OCI-LY3 (cell line): ENCODE data around the gene PACRG.

ENCODE experiments used
- EZH2phosphoT487 ChIP-seq: fragments of 200-600 bp; shearing (Covaris generic); IDR thresholded peaks from 2 replicates; pipeline ENCODE4 v1.6.1; 2018; ENCODE audit warnings: antibody characterized with exemption, mixed run types, low read depth
- TF ChIP-seq, protein P1 (sequence below): fragments of 200-600, 300-600 bp; sonication (generic); IDR thresholded peaks from 2 replicates; pipeline ENCODE4 v1.5.1; 2014; ENCODE audit warnings: antibody characterized with exemption, low read length, low read depth

- TF ChIP-seq, protein P1, sequence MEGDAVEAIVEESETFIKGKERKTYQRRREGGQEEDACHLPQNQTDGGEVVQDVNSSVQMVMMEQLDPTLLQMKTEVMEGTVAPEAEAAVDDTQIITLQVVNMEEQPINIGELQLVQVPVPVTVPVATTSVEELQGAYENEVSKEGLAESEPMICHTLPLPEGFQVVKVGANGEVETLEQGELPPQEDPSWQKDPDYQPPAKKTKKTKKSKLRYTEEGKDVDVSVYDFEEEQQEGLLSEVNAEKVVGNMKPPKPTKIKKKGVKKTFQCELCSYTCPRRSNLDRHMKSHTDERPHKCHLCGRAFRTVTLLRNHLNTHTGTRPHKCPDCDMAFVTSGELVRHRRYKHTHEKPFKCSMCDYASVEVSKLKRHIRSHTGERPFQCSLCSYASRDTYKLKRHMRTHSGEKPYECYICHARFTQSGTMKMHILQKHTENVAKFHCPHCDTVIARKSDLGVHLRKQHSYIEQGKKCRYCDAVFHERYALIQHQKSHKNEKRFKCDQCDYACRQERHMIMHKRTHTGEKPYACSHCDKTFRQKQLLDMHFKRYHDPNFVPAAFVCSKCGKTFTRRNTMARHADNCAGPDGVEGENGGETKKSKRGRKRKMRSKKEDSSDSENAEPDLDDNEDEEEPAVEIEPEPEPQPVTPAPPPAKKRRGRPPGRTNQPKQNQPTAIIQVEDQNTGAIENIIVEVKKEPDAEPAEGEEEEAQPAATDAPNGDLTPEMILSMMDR, result no peak
- no peak for TF ChIP-seq EZH2phosphoT487
Measured at GRCh38 chr6:163341224-163342061, 613.7 kb downstream of the PACRG start.
